Ishikawa (cell line): ENCODE results near the gene COMT.

Experiments
- CEBPB ChIP-seq: IDR thresholded peaks from 2 replicates; pipeline ENCODE4 v1.6.1; 2012
- CREB1 ChIP-seq: IDR thresholded peaks from 2 replicates; pipeline ENCODE4 v1.6.1; 2012; ENCODE audit warnings: low read depth
- EGR1 ChIP-seq: IDR thresholded peaks from 2 replicates; pipeline ENCODE4 v1.6.1; 2012
- EP300 ChIP-seq: IDR thresholded peaks from 2 replicates; pipeline ENCODE4 v1.6.1; 2012; ENCODE audit warnings: borderline replicate concordance
- FOXM1 ChIP-seq: IDR thresholded peaks from 2 replicates; pipeline ENCODE4 v1.6.1; 2012; ENCODE audit warnings: low read depth, borderline replicate concordance
- NFIC ChIP-seq: IDR thresholded peaks from 2 replicates; pipeline ENCODE4 v1.6.1; 2012
- RAD21 ChIP-seq: IDR thresholded peaks from 2 replicates; pipeline ENCODE4 v1.6.1; 2012; ENCODE audit warnings: low read depth
- TAF1 ChIP-seq: IDR thresholded peaks from 2 replicates; pipeline ENCODE4 v1.6.1; 2012; ENCODE audit warnings: low read depth, mild to moderate bottlenecking
- TCF12 ChIP-seq: IDR thresholded peaks from 2 replicates; pipeline ENCODE4 v1.6.1; 2012; ENCODE audit warnings: low read depth
- TEAD4 ChIP-seq: IDR thresholded peaks from 2 replicates; pipeline ENCODE4 v1.6.1; 2012
- YY1 ChIP-seq: IDR thresholded peaks from 2 replicates; pipeline ENCODE4 v1.6.1; 2012; ENCODE audit warnings: low read depth
- ZBTB7A ChIP-seq: IDR thresholded peaks from 2 replicates; pipeline ENCODE4 v1.6.1; 2012; ENCODE audit warnings: low read depth
- TF ChIP-seq, protein P1 (sequence below): IDR thresholded peaks from 2 replicates; pipeline ENCODE4 v1.6.1; 2012
- TF ChIP-seq, protein P2 (sequence below): IDR thresholded peaks from 2 replicates; pipeline ENCODE4 v1.6.1; 2012; ENCODE audit warnings: low read depth, mild to moderate bottlenecking
- TF ChIP-seq, protein P3 (sequence below): IDR thresholded peaks from 2 replicates; pipeline ENCODE4 v1.6.1; 2012

Gene COMT

DNA sequence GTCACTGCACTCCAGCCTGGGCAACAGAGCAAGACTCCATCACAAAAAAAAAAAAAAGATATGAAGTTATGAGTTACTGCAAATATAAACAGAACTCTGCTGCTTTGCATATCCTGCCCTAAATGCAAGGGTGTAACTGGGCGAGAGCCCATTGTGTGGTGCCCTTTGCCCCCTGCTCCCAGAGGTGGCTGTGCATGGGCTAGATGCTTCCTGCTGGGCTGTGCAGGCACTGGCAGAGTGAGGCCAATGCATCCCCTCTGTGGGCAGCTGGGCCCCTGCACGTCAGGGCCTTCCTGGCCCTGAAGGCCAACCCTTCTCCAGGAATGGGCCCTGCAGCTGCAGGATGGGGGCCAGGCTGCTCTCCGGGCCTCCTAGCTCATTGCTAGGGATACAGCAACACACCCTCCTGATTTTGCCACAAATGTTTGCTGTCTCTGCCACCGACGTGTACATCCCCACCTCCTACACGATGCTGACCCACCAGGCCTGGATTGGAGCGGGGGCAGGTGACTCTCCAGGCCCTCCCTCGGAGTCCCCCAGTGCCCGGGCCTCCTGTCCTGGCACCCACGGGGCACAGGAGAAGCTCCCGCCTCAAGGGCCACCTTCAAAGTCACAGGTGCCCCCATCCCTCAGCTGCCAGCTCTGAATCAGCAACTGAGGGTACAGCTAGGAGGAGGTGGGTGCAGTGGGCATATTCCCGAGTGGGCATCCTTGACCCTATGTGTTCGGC, 40.7 kb upstream of the COMT start:
- TF ChIP-seq ZBTB7A (no peak), TEAD4 (no peak), NFIC (no peak), TCF12 (no peak), EP300 (no peak), EGR1 (no peak), CEBPB (no peak), CREB1 (no peak), YY1 (no peak), TAF1 (no peak), FOXM1 (no peak), RAD21 (no peak)
- TF ChIP-seq, protein P1, sequence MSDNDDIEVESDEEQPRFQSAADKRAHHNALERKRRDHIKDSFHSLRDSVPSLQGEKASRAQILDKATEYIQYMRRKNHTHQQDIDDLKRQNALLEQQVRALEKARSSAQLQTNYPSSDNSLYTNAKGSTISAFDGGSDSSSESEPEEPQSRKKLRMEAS = no peak
- TF ChIP-seq, protein P2, sequence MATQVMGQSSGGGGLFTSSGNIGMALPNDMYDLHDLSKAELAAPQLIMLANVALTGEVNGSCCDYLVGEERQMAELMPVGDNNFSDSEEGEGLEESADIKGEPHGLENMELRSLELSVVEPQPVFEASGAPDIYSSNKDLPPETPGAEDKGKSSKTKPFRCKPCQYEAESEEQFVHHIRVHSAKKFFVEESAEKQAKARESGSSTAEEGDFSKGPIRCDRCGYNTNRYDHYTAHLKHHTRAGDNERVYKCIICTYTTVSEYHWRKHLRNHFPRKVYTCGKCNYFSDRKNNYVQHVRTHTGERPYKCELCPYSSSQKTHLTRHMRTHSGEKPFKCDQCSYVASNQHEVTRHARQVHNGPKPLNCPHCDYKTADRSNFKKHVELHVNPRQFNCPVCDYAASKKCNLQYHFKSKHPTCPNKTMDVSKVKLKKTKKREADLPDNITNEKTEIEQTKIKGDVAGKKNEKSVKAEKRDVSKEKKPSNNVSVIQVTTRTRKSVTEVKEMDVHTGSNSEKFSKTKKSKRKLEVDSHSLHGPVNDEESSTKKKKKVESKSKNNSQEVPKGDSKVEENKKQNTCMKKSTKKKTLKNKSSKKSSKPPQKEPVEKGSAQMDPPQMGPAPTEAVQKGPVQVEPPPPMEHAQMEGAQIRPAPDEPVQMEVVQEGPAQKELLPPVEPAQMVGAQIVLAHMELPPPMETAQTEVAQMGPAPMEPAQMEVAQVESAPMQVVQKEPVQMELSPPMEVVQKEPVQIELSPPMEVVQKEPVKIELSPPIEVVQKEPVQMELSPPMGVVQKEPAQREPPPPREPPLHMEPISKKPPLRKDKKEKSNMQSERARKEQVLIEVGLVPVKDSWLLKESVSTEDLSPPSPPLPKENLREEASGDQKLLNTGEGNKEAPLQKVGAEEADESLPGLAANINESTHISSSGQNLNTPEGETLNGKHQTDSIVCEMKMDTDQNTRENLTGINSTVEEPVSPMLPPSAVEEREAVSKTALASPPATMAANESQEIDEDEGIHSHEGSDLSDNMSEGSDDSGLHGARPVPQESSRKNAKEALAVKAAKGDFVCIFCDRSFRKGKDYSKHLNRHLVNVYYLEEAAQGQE = no peak
- TF ChIP-seq, protein P3, sequence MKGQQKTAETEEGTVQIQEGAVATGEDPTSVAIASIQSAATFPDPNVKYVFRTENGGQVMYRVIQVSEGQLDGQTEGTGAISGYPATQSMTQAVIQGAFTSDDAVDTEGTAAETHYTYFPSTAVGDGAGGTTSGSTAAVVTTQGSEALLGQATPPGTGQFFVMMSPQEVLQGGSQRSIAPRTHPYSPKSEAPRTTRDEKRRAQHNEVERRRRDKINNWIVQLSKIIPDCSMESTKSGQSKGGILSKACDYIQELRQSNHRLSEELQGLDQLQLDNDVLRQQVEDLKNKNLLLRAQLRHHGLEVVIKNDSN = no peak

DNA sequence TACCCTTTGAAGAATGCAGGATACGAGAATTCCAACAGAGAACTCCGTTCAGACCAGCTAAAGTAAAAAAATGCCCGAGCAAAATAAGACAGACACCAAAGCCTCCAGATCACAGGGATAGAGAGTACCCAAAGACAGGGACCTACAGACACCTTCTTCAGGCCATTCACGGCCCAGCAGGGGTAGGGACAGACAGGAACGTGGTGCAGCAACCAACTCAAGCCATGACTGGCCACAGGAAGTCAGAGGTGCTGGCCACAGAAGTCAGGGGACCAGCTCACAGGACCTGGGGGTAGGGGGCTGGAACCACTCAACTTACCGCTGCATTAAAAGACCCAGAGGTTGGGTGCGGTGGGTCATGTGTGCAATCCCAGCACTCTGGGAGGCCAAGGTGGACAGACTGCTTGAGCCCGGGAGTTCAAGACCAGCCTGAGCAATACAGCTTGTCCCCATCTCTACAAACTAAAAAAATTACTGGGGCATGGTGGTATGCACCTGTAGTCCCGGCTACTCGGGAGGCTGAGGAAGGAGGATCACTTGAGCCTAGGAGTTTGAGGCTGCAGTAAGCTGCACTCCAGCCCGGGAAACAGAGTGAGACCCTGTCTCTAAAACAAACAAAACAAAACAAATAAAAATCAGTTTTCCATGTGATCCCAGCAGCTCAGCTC, 39.9 kb upstream of the COMT start:
- TF ChIP-seq, protein P3 = no peak
- TF ChIP-seq YY1 (no peak), ZBTB7A (no peak), EP300 (no peak), FOXM1 (no peak), TAF1 (no peak), RAD21 (no peak), CEBPB (no peak), EGR1 (no peak), TCF12 (no peak), CREB1 (no peak)
- TF ChIP-seq, protein P1 = no peak
- TF ChIP-seq, protein P2 = no peak

DNA sequence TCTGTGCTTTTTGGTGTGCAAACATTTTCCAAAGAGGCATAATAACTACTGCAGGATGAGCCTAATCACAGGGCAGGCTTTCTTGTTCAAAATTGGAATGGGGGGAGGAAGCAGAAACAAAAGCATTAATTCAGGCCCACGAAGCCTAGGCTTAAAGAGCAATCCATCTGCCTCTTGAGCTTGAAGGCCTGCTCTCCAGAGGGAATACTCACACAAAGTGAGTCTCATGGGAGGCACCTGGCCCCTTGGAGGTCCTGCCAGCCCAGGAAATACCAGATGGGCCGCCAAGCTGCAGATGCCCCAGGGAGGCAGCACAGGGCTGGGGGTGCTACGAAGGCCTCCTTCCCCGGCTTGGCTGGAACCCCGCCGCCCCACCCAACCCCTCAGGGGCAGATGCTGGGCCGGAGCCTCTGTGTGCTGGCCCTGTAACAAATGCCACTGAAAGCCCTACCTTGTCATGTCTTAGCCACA, 39.3 kb upstream of the COMT start:
- TF ChIP-seq EGR1 = no peak
- TF ChIP-seq CEBPB = no peak
- no peak for TF ChIP-seq EP300
- TF ChIP-seq, protein P3 = no peak
- TF ChIP-seq, protein P2 = no peak
- no peak for TF ChIP-seq NFIC
- TF ChIP-seq FOXM1 = no peak
- no peak for TF ChIP-seq TAF1
- no peak for TF ChIP-seq CREB1
- no peak for TF ChIP-seq YY1
- TF ChIP-seq, protein P1 = no peak
- no peak for TF ChIP-seq TCF12
